H1 (cell line): Measurements from ENCODE around the gene POLR3H. TPM values are rescaled to one million over a fixed set of nuclear protein-coding genes. Genes with fewer than 3 reads are reported as not detected.

Experiments
- CTCF ChIA-PET: fragments of 300-600 bp; sonication (Branson Sonifier 250); formaldehyde crosslinking; loops from one replicate; lab custom pipeline; 2021; ENCODE audit not compliant: partially characterized antibody; lab: Charles Lee
- POLR2A ChIA-PET: fragments of 300-600 bp; sonication (Branson Sonifier 250); formaldehyde crosslinking; loops from one replicate; lab custom pipeline; 2021; ENCODE audit warnings: inconsistent platforms; ENCODE audit not compliant: partially characterized antibody; lab: Charles Lee
- DNase-seq, 2 experiments: peaks; one replicate each; pipeline versions ENCODE4 v3.0.0 to v3.0.0-alpha.2; 2010 to 2022; ENCODE audit warnings: low spot score in 2 of 2, low read depth in 1 of 2, mixed read lengths in 1 of 2
- FAIRE-seq: peaks from 2 replicates; lab custom pipeline; 2011; peaks lifted over from hg19 to GRCh38; lab: Jason Lieb, UNC
- H2AFZ ChIP-seq: 2 replicates; pipeline ENCODE4 v1.8.1; 2012; ENCODE audit warnings: low read length, inconsistent platforms
- H2AK5ac ChIP-seq: 2 replicates; pipeline ENCODE4 v1.6.1; 2013; ENCODE audit warnings: low read depth, low read length
- H2BK120ac ChIP-seq: replicated peaks from 2 replicates; pipeline ENCODE3; 2013; ENCODE audit warnings: low read depth, low read length, inconsistent platforms
- H2BK12ac ChIP-seq: 2 replicates; pipeline ENCODE4 v1.6.1; 2013; ENCODE audit warnings: low read depth, low read length
- H2BK15ac ChIP-seq: 2 replicates; pipeline ENCODE4 v1.6.1; 2013; ENCODE audit warnings: low read length
- H2BK20ac ChIP-seq: 2 replicates; pipeline ENCODE4 v1.6.1; 2013; ENCODE audit warnings: low read length
- H2BK5ac ChIP-seq: 2 replicates; pipeline ENCODE4 v1.6.1; 2013; ENCODE audit warnings: low read depth, low read length
- H3K14ac ChIP-seq: 2 replicates; pipeline ENCODE4 v1.6.1; 2013; ENCODE audit warnings: inconsistent platforms; ENCODE audit not compliant: insufficient read length
- H3K18ac ChIP-seq: 2 replicates; pipeline ENCODE4 v1.6.1; 2013; ENCODE audit warnings: low read length; ENCODE audit errors: extremely low read depth
- H3K23ac ChIP-seq: 2 replicates; pipeline ENCODE4 v1.6.1; 2013; ENCODE audit warnings: inconsistent platforms; ENCODE audit not compliant: insufficient read length
- H3K23me2 ChIP-seq: 2 replicates; pipeline ENCODE4 v1.6.1; 2013; ENCODE audit warnings: low read depth, low read length
- H3K27ac ChIP-seq: 2 replicates; pipeline ENCODE4 v1.6.1; 2011; ENCODE audit warnings: low read depth, low read length, inconsistent platforms
- H3K27me3 ChIP-seq, 4 experiments: replicated peaks in 1 of 4; 1 replicate in 1 of 4; 2 replicates in 3 of 4; pipeline versions ENCODE4 v1.6.1 to v1.8.1; 2011 to 2013; ENCODE audit warnings: low read length in 3 of 4, mild to moderate bottlenecking in 3 of 4, inconsistent platforms in 2 of 4, mixed read lengths in 2 of 4, moderate library complexity in 1 of 4; ENCODE audit not compliant: control insufficient read depth in 3 of 4, insufficient read depth in 3 of 4; ENCODE audit errors: extremely low read depth in 1 of 4
- H3K36me3 ChIP-seq, 4 experiments: 2 replicates each; pipeline versions ENCODE4 v1.6.1 to v1.8.1; 2011 to 2013; ENCODE audit warnings: mild to moderate bottlenecking in 4 of 4, low read length in 3 of 4, moderate library complexity in 2 of 4, control low read depth in 1 of 4, inconsistent platforms in 1 of 4; ENCODE audit not compliant: insufficient read depth in 4 of 4, control insufficient read depth in 2 of 4
- H3K4ac ChIP-seq: replicated peaks from 2 replicates; pipeline ENCODE3; 2013; ENCODE audit warnings: low read length, low read depth, mixed read lengths, inconsistent platforms; ENCODE audit not compliant: insufficient read length
- H3K4me1 ChIP-seq, 4 experiments: replicated peaks in 1 of 4; 1 replicate in 1 of 4; 2 replicates in 3 of 4; pipeline versions ENCODE4 v1.6.1 to v1.8.1; 2011 to 2013; ENCODE audit warnings: low read length in 3 of 4, inconsistent platforms in 2 of 4, mixed read lengths in 1 of 4; ENCODE audit not compliant: insufficient read depth in 4 of 4, control insufficient read depth in 3 of 4
- H3K4me2 ChIP-seq, 2 experiments: 2 replicates each; pipeline versions ENCODE4 v1.6.1 to v1.8.1; 2011 to 2013; ENCODE audit warnings: low read depth in 2 of 2, low read length in 2 of 2, control low read depth in 1 of 2, inconsistent platforms in 1 of 2, mild to moderate bottlenecking in 1 of 2; ENCODE audit not compliant: insufficient read depth in 1 of 2
- H3K4me3 ChIP-seq, 4 experiments: fragments of 200-600, 300-600 bp in 1 of 4; sonication (generic), shearing (Covaris generic), sonication (Bioruptor Twin) in 1 of 4; 2 replicates each; pipeline versions ENCODE4 v1.5.1 to v1.8.1; 2011 to 2016; ENCODE audit warnings: low read length in 4 of 4, low read depth in 3 of 4, control low read depth in 2 of 4, inconsistent platforms in 2 of 4, mild to moderate bottlenecking in 2 of 4, mixed read lengths in 1 of 4, moderate library complexity in 1 of 4; ENCODE audit not compliant: insufficient read depth in 2 of 4; ENCODE audit errors: extremely low read depth in 1 of 4
- H3K56ac ChIP-seq: replicated peaks from 2 replicates; pipeline ENCODE3; 2013; ENCODE audit warnings: low read depth, mild to moderate bottlenecking, mixed read lengths, low read length, inconsistent platforms; ENCODE audit not compliant: insufficient read length
- H3K79me1 ChIP-seq: 2 replicates; pipeline ENCODE4 v1.6.1; 2013; ENCODE audit warnings: low read depth, low read length, control low read depth
- H3K79me2 ChIP-seq, 2 experiments: 2 replicates each; pipeline versions ENCODE4 v1.6.1 to v1.8.1; 2012 to 2013; ENCODE audit warnings: low read length in 2 of 2, mild to moderate bottlenecking in 2 of 2, inconsistent platforms in 1 of 2; ENCODE audit not compliant: insufficient read depth in 2 of 2, control insufficient read depth in 1 of 2
- H3K9ac ChIP-seq, 4 experiments: replicated peaks in 1 of 4; 1 replicate in 1 of 4; 2 replicates in 3 of 4; pipeline versions ENCODE4 v1.6.1 to v1.8.1; 2011 to 2013; ENCODE audit warnings: low read depth in 3 of 4, low read length in 3 of 4, control low read depth in 2 of 4, mild to moderate bottlenecking in 2 of 4, moderate library complexity in 2 of 4, inconsistent platforms in 1 of 4; ENCODE audit errors: extremely low read depth in 1 of 4
- H3K9me3 ChIP-seq, 2 experiments: 2 replicates each; pipeline versions ENCODE4 v1.6.1 to v1.8.1; 2012 to 2013; ENCODE audit warnings: mild to moderate bottlenecking in 2 of 2, moderate library complexity in 2 of 2, control low read depth in 1 of 2, inconsistent platforms in 1 of 2, low read depth in 1 of 2, low read length in 1 of 2, mixed read lengths in 1 of 2; ENCODE audit not compliant: insufficient read depth in 2 of 2
- H4K20me1 ChIP-seq, 2 experiments: replicated peaks in 1 of 2; 2 replicates each; pipeline versions ENCODE3 to v1.8.1; 2011 to 2013; ENCODE audit warnings: inconsistent platforms in 2 of 2, low read length in 2 of 2, mild to moderate bottlenecking in 1 of 2; ENCODE audit not compliant: insufficient read depth in 2 of 2, control insufficient read depth in 1 of 2
- H4K5ac ChIP-seq: 2 replicates; pipeline ENCODE4 v1.6.1; 2013; ENCODE audit warnings: low read length, low read depth, mixed read lengths, inconsistent platforms; ENCODE audit not compliant: insufficient read length
- H4K8ac ChIP-seq: 2 replicates; pipeline ENCODE4 v1.8.0; 2013; ENCODE audit warnings: mild to moderate bottlenecking, moderate library complexity, low read length, inconsistent platforms; ENCODE audit not compliant: insufficient read depth; ENCODE audit errors: extremely low read depth
- H4K91ac ChIP-seq: replicated peaks from 2 replicates; pipeline ENCODE3; 2013; ENCODE audit warnings: low read length, mixed read lengths, inconsistent platforms; ENCODE audit not compliant: insufficient read length
- CBX8 ChIP-seq: fragments of 300-800, 300-1000 bp; sonication (generic); IDR thresholded peaks from 2 replicates; pipeline ENCODE4 v1.7.1; 2016; ENCODE audit warnings: low read depth, low read length, borderline replicate concordance
- HDAC6 ChIP-seq: IDR thresholded peaks from one replicate; pipeline ENCODE4 v1.7.1; 2012; ENCODE audit warnings: low read depth, mild to moderate bottlenecking, inconsistent platforms, low read length, moderate library complexity
- KDM4A ChIP-seq: IDR thresholded peaks from one replicate; pipeline ENCODE4 v1.7.1; 2012; ENCODE audit warnings: low read depth, mild to moderate bottlenecking, moderate library complexity, low read length, inconsistent platforms; ENCODE audit not compliant: severe bottlenecking
- RBBP5 ChIP-seq: IDR thresholded peaks from 2 replicates; pipeline ENCODE4 v1.7.1; 2012; ENCODE audit warnings: low read depth, mild to moderate bottlenecking, inconsistent platforms, low read length, moderate library complexity, borderline replicate concordance
- RFX5 ChIP-seq: IDR thresholded peaks from 2 replicates; pipeline ENCODE4 v1.6.1; 2011; ENCODE audit warnings: low read depth, low read length, improper control_type of control experiment, borderline replicate concordance
- SIRT6 ChIP-seq: IDR thresholded peaks from one replicate; pipeline ENCODE4 v1.7.1; 2012; ENCODE audit warnings: low read length, inconsistent platforms
- SIX5 ChIP-seq: IDR thresholded peaks from 2 replicates; pipeline ENCODE4 v1.6.1; 2011; ENCODE audit warnings: mild to moderate bottlenecking, low read depth, low read length
- SRF ChIP-seq: IDR thresholded peaks from 2 replicates; pipeline ENCODE4 v1.6.1; 2011; ENCODE audit warnings: mild to moderate bottlenecking, low read depth, low read length, moderate library complexity
- WGBS, 2 experiments: shearing (Covaris generic) in 1 of 2; methylation state at CpG; one replicate each; pipeline versions ENCODE4 v1.1.6 to v1.1.7; 2013 to 2015; ENCODE audit warnings: low lambda C conversion rate in 2 of 2, mixed read lengths in 2 of 2, inconsistent platforms in 1 of 2, low coverage in 1 of 2, missing lambda C conversion rate in 1 of 2; ENCODE audit not compliant: insufficient replicate concordance in 2 of 2, insufficient coverage in 1 of 2, insufficient read length in 1 of 2; ENCODE audit errors: extremely low coverage in 1 of 2, missing lambda C conversion rate in 1 of 2; 5-methylcytosine and 5-hydroxymethylcytosine counted together
- polyA plus RNA-seq, 7 experiments: library from polyadenylated mRNA; depleted of rRNA in 3 of 7; stranded (reverse) in 5 of 7; unstranded in 2 of 7; fragments of >200 nt in 5 of 7; fragments of 200-250 nt in 2 of 7; gene quantifications; 1 replicate in 5 of 7; 2 replicates in 1 of 7; 4 replicates in 1 of 7; pipeline versions ENCODE4 v1.2.1 to v1.2.3, GENCODE V29; 2011 to 2013; ENCODE audit warnings: missing spikeins in 2 of 7, mixed read lengths in 2 of 7
- total RNA-seq: library from RNA; stranded (reverse); fragmentation: NEBNext Ultra II Directional; extraction: Animal tissue kit (Norgen Biotek cat#: 25700); gene quantifications from 2 replicates; pipeline ENCODE4 v1.2.1, GENCODE V29; 2021

POLR3H gene
- total and polyA plus RNA-seq, 2 of the 8 experiments (the other 6 are each of a cell fraction or from before 2014, with no cell fraction given) = 29.7 to 39.2 TPM

DNA sequence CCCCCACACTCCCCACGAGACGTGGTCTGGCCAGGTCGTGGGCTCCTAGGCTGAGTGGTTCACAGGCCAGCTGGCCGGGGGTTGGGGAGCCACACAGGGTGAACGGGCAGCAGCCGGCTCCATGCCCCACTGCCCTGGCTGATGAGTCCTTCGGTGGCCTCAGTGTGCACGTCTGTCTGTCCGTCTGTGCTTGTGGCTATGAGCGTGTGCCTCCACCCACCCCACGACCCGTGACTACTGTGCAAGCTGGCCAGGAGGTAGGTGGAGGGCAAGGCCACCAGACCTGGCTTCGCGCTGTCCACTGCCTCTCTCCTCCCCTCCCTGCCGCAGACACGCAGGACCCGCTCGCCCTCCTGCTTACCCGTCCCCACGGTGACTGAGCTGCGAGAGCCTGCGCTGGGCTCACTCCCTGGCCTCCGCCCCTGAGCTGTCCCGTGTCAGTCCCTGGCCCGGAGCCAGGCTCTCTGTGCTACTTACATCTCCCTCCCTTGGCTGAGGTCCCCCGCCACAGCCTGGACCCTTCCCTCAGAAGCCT, 30.6 kb upstream of the POLR3H start:
- ChIA-PET POLR2A (interaction anchor here (0.6 to 1.6 kb wide), 5 partner anchors 9 to 145 kb away, joined by 3 to 5 read pairs (median 4); partner anchors contain the start of gene CSDC2), CTCF (interaction anchor here (3.7 kb wide), 1 partner anchor 22 kb away, joined by 23 read pairs; no protein-coding TSS in a partner anchor)
- Histone ChIP-seq H3K23ac (no peak overlapping the region), H3K27me3 (no peaks in the 10 kb centered on the region), H3K56ac (no peak overlapping the region), H3K18ac (no peak overlapping the region), H3K79me2 (no peaks in the 10 kb centered on the region), H2BK15ac (no peak overlapping the region), H3K4ac (peak overlapping the region; percentile 53), H4K20me1 (peaks cover 0 to 7% of the 10 kb centered on the region in 2 experiments), H3K27ac (no peak overlapping the region; the same call in 1 of the 2 replicates), H3K23me2 (peaks cover 3% of the 10 kb centered on the region; the same call in 1 of the 2 replicates), H3K4me1 (no peaks in the 10 kb centered on the region; a peak in 2 of 7 replicates)
- DNase-seq (no peak), FAIRE-seq (no peak)
- 90% methylated on average over 17 of the region's 26 CpGs; no CpG with 5 or more reads in 1 of the 2 experiments for WGBS, 2 experiments
- TF ChIP-seq SRF = no peak
- no peak for TF ChIP-seq HDAC6
- TF ChIP-seq RBBP5 = no peak
- TF ChIP-seq SIRT6 = no peak
- TF ChIP-seq KDM4A = no peak
- no peak for TF ChIP-seq CBX8
- no peak for TF ChIP-seq RFX5
- no peak for TF ChIP-seq SIX5
- TF ChIP-seq, all 59 proteins: peak for 0
- 0 out of 7 replicates have a peak overlapping the region, but pooled peaks of 1 of the 4 experiments have one; percentile 11 for H3K9ac ChIP-seq
- no peak overlapping the region for H4K5ac ChIP-seq
- no peak overlapping the region for H3K4me3 ChIP-seq
- no peak overlapping the region for H2BK12ac ChIP-seq
- no peak overlapping the region for H2BK20ac ChIP-seq
- H2BK5ac ChIP-seq = peak overlapping the region; percentile 35
- H3K36me3 ChIP-seq = no peaks in the 10 kb centered on the region
- no peak overlapping the region; the same call in none of the 2 replicates for H4K8ac ChIP-seq
- H2BK120ac ChIP-seq = no peak overlapping the region
- H2AFZ ChIP-seq = no peak overlapping the region
- no peak overlapping the region for H3K14ac ChIP-seq
- no peak overlapping the region for H4K91ac ChIP-seq
- H3K79me1 ChIP-seq = no peaks in the 10 kb centered on the region; the same call in 1 of the 2 replicates
- no peaks in the 10 kb centered on the region for H3K9me3 ChIP-seq
- H2AK5ac ChIP-seq = no peak overlapping the region
- H3K4me2 ChIP-seq = no peak overlapping the region
